ENCODE measurements around the gene TMEM239.

DNA sequence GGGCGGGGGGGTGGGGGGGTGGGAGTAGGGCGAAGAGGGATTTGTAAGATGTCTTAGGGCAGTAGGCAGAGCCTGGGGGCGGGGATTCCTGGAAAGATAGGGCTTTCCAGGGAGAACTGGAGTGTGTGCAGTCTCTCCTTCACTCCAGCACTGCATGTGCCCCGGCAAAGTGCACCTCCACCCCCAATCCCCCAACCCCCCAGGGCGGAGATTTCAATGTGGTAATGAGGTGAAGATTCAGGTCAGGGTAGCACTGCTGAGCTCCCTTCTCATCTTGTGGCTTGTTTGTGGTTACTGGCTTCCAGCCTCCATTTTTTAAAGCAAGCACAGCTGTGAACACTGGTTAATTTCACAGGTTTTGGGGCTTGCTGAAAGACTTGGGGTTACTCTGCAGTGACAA lies 5.9 kb downstream of the TMEM239 start:
- TF ChIP-seq, protein P1, sequence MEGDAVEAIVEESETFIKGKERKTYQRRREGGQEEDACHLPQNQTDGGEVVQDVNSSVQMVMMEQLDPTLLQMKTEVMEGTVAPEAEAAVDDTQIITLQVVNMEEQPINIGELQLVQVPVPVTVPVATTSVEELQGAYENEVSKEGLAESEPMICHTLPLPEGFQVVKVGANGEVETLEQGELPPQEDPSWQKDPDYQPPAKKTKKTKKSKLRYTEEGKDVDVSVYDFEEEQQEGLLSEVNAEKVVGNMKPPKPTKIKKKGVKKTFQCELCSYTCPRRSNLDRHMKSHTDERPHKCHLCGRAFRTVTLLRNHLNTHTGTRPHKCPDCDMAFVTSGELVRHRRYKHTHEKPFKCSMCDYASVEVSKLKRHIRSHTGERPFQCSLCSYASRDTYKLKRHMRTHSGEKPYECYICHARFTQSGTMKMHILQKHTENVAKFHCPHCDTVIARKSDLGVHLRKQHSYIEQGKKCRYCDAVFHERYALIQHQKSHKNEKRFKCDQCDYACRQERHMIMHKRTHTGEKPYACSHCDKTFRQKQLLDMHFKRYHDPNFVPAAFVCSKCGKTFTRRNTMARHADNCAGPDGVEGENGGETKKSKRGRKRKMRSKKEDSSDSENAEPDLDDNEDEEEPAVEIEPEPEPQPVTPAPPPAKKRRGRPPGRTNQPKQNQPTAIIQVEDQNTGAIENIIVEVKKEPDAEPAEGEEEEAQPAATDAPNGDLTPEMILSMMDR (IDR thresholded peaks at IDR 0.05), result no peak
- no peak for TF ChIP-seq POLR2A (IDR thresholded peaks at IDR 0.05)
